Thyroid gland (tissue), 4 donors: ENCODE measurements around the gene PTPRT. TPM values are rescaled to one million over a fixed set of nuclear protein-coding genes. Genes with fewer than 3 reads are reported as not detected.

ENCODE experiments used
- DNase-seq, 2 donors: peaks; one replicate each; pipeline ENCODE4 v3.0.0-alpha.2; 2019
- H3K27ac ChIP-seq, 3 donors: fragments of 200-600 bp; sonication (generic); 1 replicate in 2 of 3; 2 replicates in 1 of 3; pipeline ENCODE4 v1.5.1; 2016 to 2019; ENCODE audit warnings: mild to moderate bottlenecking in 1 of 3, moderate library complexity in 1 of 3
- H3K27me3 ChIP-seq: fragments of 200-600 bp; sonication (generic); one replicate; pipeline ENCODE4 v1.5.1; 2019
- H3K36me3 ChIP-seq, 2 donors: fragments of 200-600 bp; sonication (generic); one replicate each; pipeline ENCODE4 v1.5.1; 2016 to 2019
- H3K4me1 ChIP-seq, 2 donors: fragments of 200-600 bp; sonication (generic); one replicate each; pipeline ENCODE4 v1.5.1; 2017 to 2019
- H3K4me3 ChIP-seq, 3 donors: fragments of 200-600 bp; sonication (generic); replicated peaks in 1 of 3; 1 replicate in 2 of 3; 2 replicates in 1 of 3; pipeline ENCODE4 v1.5.1; 2016; ENCODE audit warnings: mild to moderate bottlenecking in 1 of 3
- H3K9me3 ChIP-seq: fragments of 200-600 bp; sonication (generic); one replicate; pipeline ENCODE4 v1.5.1; 2017
- CTCF ChIP-seq, 6 experiments: fragments of 200-600 bp in 3 of 6; fragments of 450-650 bp in 3 of 6; sonication (generic) in 3 of 6; IDR thresholded peaks; one replicate each; pipeline ENCODE4 v1.5.1; 2016 to 2019; ENCODE audit warnings: antibody characterized with exemption in 6 of 6, mild to moderate bottlenecking in 2 of 6, inconsistent platforms in 1 of 6, moderate library complexity in 1 of 6
- POLR2A ChIP-seq, 2 donors: fragments of 450-650 bp; IDR thresholded peaks; one replicate each; pipeline ENCODE4 v1.6.1; 2017; ENCODE audit warnings: antibody characterized with exemption in 2 of 2, mild to moderate bottlenecking in 2 of 2, moderate library complexity in 1 of 2
- WGBS, 2 donors: methylation state at CpG; one replicate each; pipeline ENCODE4 v1.1.5; 2017; 5-methylcytosine and 5-hydroxymethylcytosine counted together
- intact Hi-C: fragments of 100-400 bp; cut with DNase I; formaldehyde crosslinking; loops from one replicate; pipeline ENCODE4 v1.15.1; 2023
- total RNA-seq, 4 donors: library from RNA; depleted of rRNA; stranded (reverse); fragments of >200 nt; gene quantifications; one replicate each; pipeline ENCODE4 v1.2.3, GENCODE V29; 2016

Gene PTPRT
- total RNA-seq, 4 donors from 2014 or later = 0.11 to 0.15 TPM; not detected in 2

GRCh38 chr20:42173440-42173839, 1016.3 kb downstream of the PTPRT start:
- H3K9me3 ChIP-seq = no peaks in the 10 kb centered on the region

GRCh38 chr20:42164121-42164890, 1025.4 kb downstream of the PTPRT start:
- H3K36me3 ChIP-seq = no peaks in the 10 kb centered on the region
- H3K27ac ChIP-seq = no peak overlapping the region
- TF ChIP-seq CTCF (IDR thresholded peaks at IDR 0.05) (no peak), POLR2A (IDR thresholded peaks at IDR 0.05) (no peak)
- H3K4me3 ChIP-seq = no peak overlapping the region
- DNase-seq = no peak
- no peaks in the 10 kb centered on the region for H3K4me1 ChIP-seq
- WGBS, 2 donors = 77 to 79% methylated on average over 7 of the region's 7 CpGs
- intact Hi-C loops = no loop called here
- H3K27me3 ChIP-seq = no peaks in the 10 kb centered on the region
- no peaks in the 10 kb centered on the region for H3K9me3 ChIP-seq

More at GRCh38 chr20:42173440-42173839, 1016.3 kb downstream of the PTPRT start:
- intact Hi-C loops = no loop called here
- Histone ChIP-seq H3K27ac (no peak overlapping the region), H3K4me1 (no peaks in the 10 kb centered on the region), H3K36me3 (no peaks in the 10 kb centered on the region), H3K27me3 (no peaks in the 10 kb centered on the region), H3K4me3 (no peak overlapping the region)
- TF ChIP-seq CTCF (IDR thresholded peaks at IDR 0.05) (no peak), POLR2A (IDR thresholded peaks at IDR 0.05) (no peak)
- no peak for DNase-seq
- 17 to 29% methylated on average over 2 of the region's 2 CpGs for WGBS, 2 donors

- TF ChIP-seq POLR2A (IDR thresholded peaks at IDR 0.05) (no peak), CTCF (IDR thresholded peaks at IDR 0.05) (no peak)
- no peaks in the 10 kb centered on the region for H3K4me1 ChIP-seq
- 80 to 81% methylated on average over 14 of the region's 14 CpGs for WGBS, 2 donors
- DNase-seq = no peak
- H3K27me3 ChIP-seq = no peaks in the 10 kb centered on the region
- no peak overlapping the region for H3K4me3 ChIP-seq
- no peaks in the 10 kb centered on the region for H3K9me3 ChIP-seq
- intact Hi-C loops = no loop called here
- no peaks in the 10 kb centered on the region for H3K36me3 ChIP-seq
- no peak overlapping the region for H3K27ac ChIP-seq
Observed at GRCh38 chr20:42161228-42161829, 1028.4 kb downstream of the PTPRT start.

- no peak overlapping the region for H3K4me3 ChIP-seq
- H3K4me1 ChIP-seq = no peaks in the 10 kb centered on the region
- H3K36me3 ChIP-seq = no peaks in the 10 kb centered on the region
- H3K9me3 ChIP-seq = no peaks in the 10 kb centered on the region
- intact Hi-C loops = no loop called here
- 45 to 65% methylated on average over 3 of the region's 3 CpGs for WGBS, 2 donors
- DNase-seq = no peak
- H3K27ac ChIP-seq = no peak overlapping the region
- no peaks in the 10 kb centered on the region for H3K27me3 ChIP-seq
- TF ChIP-seq CTCF (IDR thresholded peaks at IDR 0.05) (no peak), POLR2A (IDR thresholded peaks at IDR 0.05) (no peak)
Observed at GRCh38 chr20:42159808-42160207, 1029.9 kb downstream of the PTPRT start.

GRCh38 chr20:42158272-42158671, 1031.4 kb downstream of the PTPRT start:
- 83 to 86% methylated on average over 1 of the region's 1 CpG for WGBS, 2 donors
- Histone ChIP-seq H3K4me3 (no peak overlapping the region), H3K4me1 (no peaks in the 10 kb centered on the region), H3K9me3 (no peaks in the 10 kb centered on the region), H3K27ac (no peak overlapping the region), H3K27me3 (no peaks in the 10 kb centered on the region), H3K36me3 (no peaks in the 10 kb centered on the region)
- no peak for DNase-seq
- intact Hi-C loops = no loop called here
- TF ChIP-seq CTCF (IDR thresholded peaks at IDR 0.05) = no peak
- no peak for TF ChIP-seq POLR2A (IDR thresholded peaks at IDR 0.05)
